HG03095 (cell line): Measurements from ENCODE around the gene PARD3.
"Not testable (repeated sequence)": the region's sequence is repeated elsewhere in the genome, so short reads cannot be mapped to it uniquely, and the experiment has no call there.

Source experiments
- ATAC-seq: cut with Tn5 transposase; IDR thresholded peaks from one replicate; pipeline ENCODE4 v1.9.1; 2021; ENCODE audit warnings: moderate library complexity; ENCODE audit not compliant: unreplicated experiment

Gene PARD3

GRCh38 chr10:34719746-34720145, 95.3 kb downstream of the PARD3 start:
- no peak for ATAC-seq

DNA sequence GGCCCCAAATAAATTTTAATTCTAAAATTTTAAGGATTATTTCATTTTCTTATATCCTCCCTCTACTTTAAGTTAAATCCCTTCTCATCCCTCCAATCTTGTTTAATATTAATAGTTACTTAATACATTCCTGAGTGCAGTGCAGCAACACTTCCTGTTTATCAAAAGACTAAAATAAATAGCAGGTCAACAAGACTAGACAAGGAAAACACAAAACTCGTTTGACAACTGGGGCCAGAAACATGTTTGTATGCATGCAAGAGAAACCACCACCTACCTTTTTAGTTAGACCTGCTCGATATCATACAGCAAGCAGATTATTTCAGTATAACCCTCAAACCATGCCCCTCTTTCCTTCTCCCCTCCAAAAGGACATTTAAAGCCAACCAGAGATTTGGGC, 95.8 kb downstream of the PARD3 start:
- ATAC-seq: no peak

DNA sequence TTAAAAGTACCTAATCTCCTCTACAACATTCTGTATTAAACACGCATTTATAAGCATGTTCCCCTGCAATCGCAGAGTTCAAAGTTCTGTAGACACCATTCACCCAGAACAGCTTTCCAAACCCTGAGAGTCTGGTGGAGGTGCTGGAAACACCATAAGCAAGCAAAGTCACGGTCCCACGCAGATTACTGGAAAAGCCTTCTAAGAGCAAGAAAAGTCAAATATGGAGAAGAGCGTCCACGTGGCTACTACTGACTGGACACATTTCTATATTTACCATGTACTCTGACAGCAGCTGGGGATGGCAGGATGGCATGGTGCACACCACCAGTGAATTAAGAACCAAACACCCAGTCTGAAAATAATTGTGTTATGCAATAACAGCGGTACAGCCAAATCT, 97.7 kb downstream of the PARD3 start:
- no peak for ATAC-seq

- ATAC-seq: no peak
Observed at GRCh38 chr10:34716958-34717357, 98.1 kb downstream of the PARD3 start.

- ATAC-seq: no peak
Observed at GRCh38 chr10:34716234-34716633, 98.9 kb downstream of the PARD3 start.

GRCh38 chr10:34715511-34716187, 99.4 kb downstream of the PARD3 start:
- no peak for ATAC-seq

- ATAC-seq: no peak
Observed at GRCh38 chr10:34713875-34714274, 101.2 kb downstream of the PARD3 start.

DNA sequence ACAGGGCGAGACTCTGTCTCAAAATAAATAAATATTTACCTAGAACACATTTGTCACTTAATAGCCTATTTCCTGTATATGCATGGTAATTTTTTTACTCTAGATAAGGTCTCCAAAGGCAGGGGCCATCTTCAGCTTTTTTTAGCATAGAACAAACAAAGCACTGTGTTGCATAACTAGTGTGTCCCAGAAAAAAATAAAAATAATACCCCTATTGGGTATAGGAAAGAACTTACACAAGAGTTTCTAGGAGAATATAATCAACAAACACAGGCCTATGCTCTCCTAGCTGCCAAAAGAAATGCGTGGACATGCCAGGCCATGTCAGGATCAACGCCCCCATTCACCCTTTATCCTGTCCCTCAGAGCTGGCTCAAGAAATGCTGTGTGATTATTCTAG, 103.6 kb downstream of the PARD3 start:
- ATAC-seq: no peak

DNA sequence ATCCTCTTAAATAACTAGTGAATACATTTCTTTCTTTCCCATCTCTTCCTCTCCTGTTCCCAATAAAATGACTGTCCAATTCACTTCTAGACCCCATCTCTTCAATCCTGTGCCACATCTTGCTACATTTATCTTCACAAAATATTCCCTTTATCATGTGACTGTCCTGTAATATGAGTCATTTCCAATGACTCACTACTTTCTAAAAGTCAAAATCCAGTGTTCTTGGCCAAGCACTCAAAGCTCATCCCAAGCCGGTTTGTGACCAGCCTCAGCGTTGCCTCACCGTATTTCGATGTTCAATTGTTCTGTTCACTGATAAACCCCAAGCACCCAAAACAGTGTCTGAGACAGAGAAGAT, 104.7 kb downstream of the PARD3 start:
- ATAC-seq: no peak

GRCh38 chr10:34709637-34710390, 105.3 kb downstream of the PARD3 start:
- no peak for ATAC-seq

GRCh38 chr10:34707656-34708055, 107.4 kb downstream of the PARD3 start:
- ATAC-seq: no peak

DNA sequence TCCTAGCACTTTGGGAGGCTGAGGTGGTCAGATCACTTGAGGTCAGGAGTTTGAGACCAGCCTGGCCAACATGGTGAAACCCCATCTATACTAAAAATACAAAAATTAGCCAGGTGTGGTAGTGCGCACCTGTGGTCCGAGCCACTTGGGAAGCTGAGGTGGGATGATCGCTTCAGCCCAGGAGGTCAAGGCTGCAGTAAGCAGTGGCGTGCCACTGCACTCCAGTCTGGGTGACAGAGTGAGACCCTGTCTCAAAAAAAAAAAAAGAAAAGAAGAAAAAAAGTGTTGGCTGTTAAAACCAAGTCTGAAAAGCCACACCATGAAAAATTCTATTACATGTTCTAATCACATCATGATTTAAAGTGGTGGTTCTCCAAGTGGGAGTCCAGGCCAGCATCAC, 108.1 kb downstream of the PARD3 start:
- ATAC-seq: not testable (repeated sequence)

DNA sequence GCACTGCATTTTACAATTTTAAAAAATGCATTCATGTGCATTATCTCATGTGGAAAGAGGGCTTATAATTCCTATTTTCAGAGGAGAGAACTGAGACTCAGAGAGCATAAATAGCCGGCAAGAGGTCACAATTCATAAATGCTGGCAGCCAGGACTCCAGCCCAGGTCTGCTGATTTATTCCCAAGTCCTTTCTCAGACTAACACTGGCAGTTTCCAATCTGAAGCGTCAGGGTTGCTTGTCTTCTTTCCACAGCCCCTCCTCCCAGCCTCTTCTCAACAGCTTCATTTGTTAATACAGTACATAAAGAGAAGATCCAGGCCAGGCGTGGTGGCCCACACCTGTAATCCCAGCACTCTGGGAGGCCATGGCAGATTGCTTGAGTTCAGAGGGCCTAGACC, 108.9 kb downstream of the PARD3 start:
- no peak for ATAC-seq

- ATAC-seq: no peak
Observed at GRCh38 chr10:34705563-34705962, 109.5 kb downstream of the PARD3 start.

DNA sequence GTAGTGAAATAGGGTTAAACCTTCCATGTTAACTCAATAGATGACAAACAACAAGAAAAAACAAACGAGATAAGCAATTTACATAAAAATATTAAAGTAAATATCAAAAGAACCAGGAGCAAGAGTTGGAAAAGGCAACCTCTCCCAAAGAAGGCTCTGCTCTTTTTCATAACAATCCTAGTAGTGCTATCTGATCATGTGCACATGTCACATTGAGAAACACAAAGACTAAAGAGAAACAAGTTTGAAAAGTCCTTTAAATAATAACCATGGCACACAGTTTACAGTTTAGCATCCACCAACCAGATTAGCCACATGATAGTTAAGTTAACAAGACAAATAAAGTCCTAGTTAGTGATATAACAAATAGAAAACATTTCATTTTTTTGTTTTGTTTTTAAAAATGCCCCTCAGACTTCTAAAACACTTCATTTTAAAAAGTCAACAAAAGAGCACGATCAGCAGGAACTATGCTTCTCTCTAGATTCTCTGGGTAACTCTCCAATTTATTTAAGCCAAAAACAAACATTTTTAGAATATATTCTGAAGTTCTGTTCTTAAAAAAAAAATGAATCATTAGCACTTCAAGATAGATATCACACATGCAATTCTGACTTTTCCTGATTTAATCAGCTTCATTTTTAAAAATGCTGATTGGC, 110.4 kb downstream of the PARD3 start:
- ATAC-seq: no peak

GRCh38 chr10:34702982-34703381, 112.1 kb downstream of the PARD3 start:
- no peak for ATAC-seq

DNA sequence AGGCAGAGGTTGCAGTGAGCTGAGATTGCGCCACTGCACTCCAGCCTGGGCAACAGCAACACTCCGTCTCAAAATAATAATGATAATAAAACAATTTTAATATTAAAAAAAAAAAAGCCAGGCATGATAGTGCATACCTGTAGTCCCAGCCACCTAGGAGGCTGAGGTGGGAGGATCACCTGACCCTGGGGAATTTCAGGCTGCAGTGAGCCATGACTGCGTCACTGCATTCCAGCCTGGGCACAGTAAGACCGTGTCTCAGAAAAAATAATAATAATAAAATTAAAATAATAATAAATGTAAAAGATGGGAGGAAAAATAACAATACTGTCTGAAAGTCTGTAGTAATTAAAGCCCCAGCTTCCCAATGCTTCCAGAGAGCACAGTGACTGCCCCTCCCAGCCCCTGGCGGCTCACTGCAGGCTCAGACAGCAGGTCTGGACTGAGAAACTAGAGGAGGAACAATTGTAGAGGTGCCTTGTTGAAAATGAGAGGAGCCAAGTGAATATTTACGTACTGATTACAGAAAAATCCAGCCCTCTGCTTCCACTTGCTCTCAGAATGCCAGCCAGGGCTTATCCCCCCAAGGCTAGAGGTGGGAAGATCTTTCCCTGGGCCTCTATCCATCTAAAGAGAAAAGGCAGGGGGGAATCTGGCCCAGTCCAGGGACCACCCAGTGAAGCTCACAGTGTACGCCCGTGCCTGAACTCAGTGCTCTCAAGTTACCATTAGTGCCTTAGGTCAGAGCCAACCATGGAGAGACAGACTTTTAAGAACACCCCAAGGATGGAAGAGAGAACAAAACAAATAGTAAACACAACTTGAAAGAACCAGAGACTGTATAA, 112.8 kb downstream of the PARD3 start:
- no peak for ATAC-seq

DNA sequence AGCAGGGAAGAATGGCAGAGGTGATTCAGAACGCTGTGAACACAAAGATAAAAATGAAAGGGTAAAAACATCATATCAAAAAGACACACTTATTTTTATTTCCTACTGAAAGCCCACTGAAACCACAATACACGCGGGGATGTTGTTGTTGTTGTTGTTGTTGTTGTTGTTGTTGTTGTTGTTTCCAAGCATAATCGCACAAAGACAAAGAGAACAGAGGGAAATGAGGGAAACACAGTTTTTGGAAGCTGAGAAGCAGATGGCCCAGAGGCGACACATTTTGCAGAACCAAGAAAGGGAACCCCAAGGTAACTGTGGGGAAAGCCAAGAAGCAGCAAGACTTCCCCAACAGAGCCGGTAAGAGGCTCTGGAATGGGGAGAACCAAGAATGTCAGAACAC, 113.9 kb downstream of the PARD3 start:
- ATAC-seq: no peak

DNA sequence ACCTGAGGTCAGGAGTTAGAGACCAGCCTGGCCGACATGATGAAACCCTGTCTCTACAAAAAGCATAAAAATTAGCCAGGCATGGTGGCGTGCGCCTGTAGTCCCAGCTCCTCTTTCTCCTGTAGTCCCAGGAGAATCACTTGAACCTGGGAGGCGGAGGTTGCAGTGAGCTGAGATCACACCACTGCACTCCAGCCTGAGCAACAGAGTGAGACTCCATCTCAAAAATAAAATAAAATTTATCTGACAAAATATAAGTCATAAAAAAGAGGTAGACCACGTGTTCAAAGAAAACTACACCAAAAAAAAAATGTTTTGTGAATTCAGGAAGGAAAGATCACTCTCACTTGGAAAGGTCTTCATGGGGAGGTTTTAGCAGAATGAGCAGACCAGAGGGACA, 114.3 kb downstream of the PARD3 start:
- ATAC-seq: not testable (repeated sequence)

DNA sequence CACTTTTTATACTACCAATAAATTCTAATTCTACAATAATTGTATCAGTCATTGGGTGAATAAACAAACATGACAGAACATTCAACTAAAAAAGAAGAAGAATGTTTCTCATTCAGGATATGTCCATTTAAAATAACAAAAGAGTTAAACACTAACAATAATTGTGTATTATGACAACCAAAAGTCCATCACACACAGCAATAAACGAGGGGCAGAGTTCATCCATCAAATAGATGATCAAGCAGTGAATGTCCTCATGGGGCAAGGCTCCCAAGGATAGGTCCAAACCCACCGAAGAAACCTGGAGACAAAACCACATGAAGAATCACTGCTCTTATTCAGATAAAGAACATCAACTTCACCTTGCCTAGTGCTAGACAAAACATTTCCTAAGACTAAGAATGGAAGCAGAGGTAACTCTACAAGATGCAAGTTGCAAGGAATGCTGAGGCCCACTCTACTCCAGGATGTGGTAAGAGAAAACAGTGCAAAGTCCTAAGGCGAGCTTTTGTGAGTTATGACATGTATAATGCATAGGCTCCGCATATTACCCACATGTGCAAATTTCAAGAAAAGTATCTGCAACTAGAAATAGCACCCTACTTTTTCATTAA, 115.1 kb downstream of the PARD3 start:
- no peak for ATAC-seq

GRCh38 chr10:34698979-34699378, 116.1 kb downstream of the PARD3 start:
- no peak for ATAC-seq
